ENCODE measurements around the gene PSMG4.

PSMG4 gene

GRCh38 chr6:3282476-3283236 is 23.9 kb downstream of the PSMG4 start:
- no peaks in the 10 kb centered on the region for H3K36me3 ChIP-seq (ENCODE audit: insufficient read depth)
- no peak overlapping the region for H2AFZ ChIP-seq (ENCODE audit: low read depth)
- no peak overlapping the region for H3K4me3 ChIP-seq (IDR thresholded peaks at IDR 0.05; ENCODE audit: insufficient read depth, low read depth, low read length)
- no peaks in the 10 kb centered on the region for H4K20me1 ChIP-seq (ENCODE audit: insufficient read depth)
- H3K9ac ChIP-seq: no peak overlapping the region
- no peaks in the 10 kb centered on the region for H3K27me3 ChIP-seq (ENCODE audit: insufficient read depth, low read depth)
- H3K79me2 ChIP-seq (ENCODE audit: insufficient read depth, low read depth): no peaks in the 10 kb centered on the region
- no peaks in the 10 kb centered on the region for H3K4me1 ChIP-seq (ENCODE audit: low read depth, poor library complexity, severe bottlenecking)
- no peak for TF ChIP-seq CTCF (conservative IDR thresholded peaks at IDR 0.05; ENCODE audit: low read depth, low read length)
- no peak overlapping the region for H3K27ac ChIP-seq
- H3K4me2 ChIP-seq: no peak overlapping the region

GRCh38 chr6:3283241-3283640 is 24.5 kb downstream of the PSMG4 start:
- no peak for TF ChIP-seq CTCF (conservative IDR thresholded peaks at IDR 0.05; ENCODE audit: low read depth, low read length)
- H3K27ac ChIP-seq: no peak overlapping the region

GRCh38 chr6:3283641-3284435 is 25.1 kb downstream of the PSMG4 start:
- H2AFZ ChIP-seq (ENCODE audit: low read depth): no peak overlapping the region
- H3K79me2 ChIP-seq (ENCODE audit: insufficient read depth, low read depth): no peaks in the 10 kb centered on the region
- no peaks in the 10 kb centered on the region for H3K27me3 ChIP-seq (ENCODE audit: insufficient read depth, low read depth)
- H3K27ac ChIP-seq: no peak overlapping the region
- H3K36me3 ChIP-seq (ENCODE audit: insufficient read depth): no peaks in the 10 kb centered on the region
- no peaks in the 10 kb centered on the region for H3K4me1 ChIP-seq (ENCODE audit: low read depth, poor library complexity, severe bottlenecking)
- H3K4me3 ChIP-seq (IDR thresholded peaks at IDR 0.05; ENCODE audit: insufficient read depth, low read depth, low read length): no peak overlapping the region
- H3K4me2 ChIP-seq: no peak overlapping the region
- no peak overlapping the region for H3K9ac ChIP-seq
- no peaks in the 10 kb centered on the region for H4K20me1 ChIP-seq (ENCODE audit: insufficient read depth)
- no peak for TF ChIP-seq CTCF (conservative IDR thresholded peaks at IDR 0.05; ENCODE audit: low read depth, low read length)

More at GRCh38 chr6:3283241-3283640, 24.5 kb downstream of the PSMG4 start:
- H3K4me3 ChIP-seq (IDR thresholded peaks at IDR 0.05; ENCODE audit: insufficient read depth, low read depth, low read length): no peak overlapping the region
- H3K4me2 ChIP-seq: no peak overlapping the region
- H3K36me3 ChIP-seq (ENCODE audit: insufficient read depth): no peaks in the 10 kb centered on the region
- no peaks in the 10 kb centered on the region for H3K4me1 ChIP-seq (ENCODE audit: low read depth, poor library complexity, severe bottlenecking)
- H3K9ac ChIP-seq: no peak overlapping the region
- no peak overlapping the region for H2AFZ ChIP-seq (ENCODE audit: low read depth)
- H3K79me2 ChIP-seq (ENCODE audit: insufficient read depth, low read depth): no peaks in the 10 kb centered on the region
- H3K27me3 ChIP-seq (ENCODE audit: insufficient read depth, low read depth): no peaks in the 10 kb centered on the region
- H4K20me1 ChIP-seq (ENCODE audit: insufficient read depth): no peaks in the 10 kb centered on the region

- H4K20me1 ChIP-seq (ENCODE audit: insufficient read depth): no peaks in the 10 kb centered on the region
- H3K9ac ChIP-seq: no peak overlapping the region
- H3K79me2 ChIP-seq (ENCODE audit: insufficient read depth, low read depth): no peaks in the 10 kb centered on the region
- no peak overlapping the region for H3K27ac ChIP-seq
- no peaks in the 10 kb centered on the region for H3K36me3 ChIP-seq (ENCODE audit: insufficient read depth)
- TF ChIP-seq CTCF (conservative IDR thresholded peaks at IDR 0.05; ENCODE audit: low read depth, low read length): no peak
- H2AFZ ChIP-seq (ENCODE audit: low read depth): no peak overlapping the region
- H3K4me2 ChIP-seq: no peak overlapping the region
- no peak overlapping the region for H3K4me3 ChIP-seq (IDR thresholded peaks at IDR 0.05; ENCODE audit: insufficient read depth, low read depth, low read length)
- H3K4me1 ChIP-seq (ENCODE audit: low read depth, poor library complexity, severe bottlenecking): no peaks in the 10 kb centered on the region
- H3K27me3 ChIP-seq (ENCODE audit: insufficient read depth, low read depth): no peaks in the 10 kb centered on the region
Measured at GRCh38 chr6:3284436-3284876, 25.7 kb downstream of the PSMG4 start.
